ENCODE data around the gene RPL9. TPM values are rescaled to one million over a fixed set of nuclear protein-coding genes. Genes with fewer than 3 reads are reported as not detected.

Gene RPL9
- 816 and 2,873 TPM in 2 replicates for total RNA-seq

DNA sequence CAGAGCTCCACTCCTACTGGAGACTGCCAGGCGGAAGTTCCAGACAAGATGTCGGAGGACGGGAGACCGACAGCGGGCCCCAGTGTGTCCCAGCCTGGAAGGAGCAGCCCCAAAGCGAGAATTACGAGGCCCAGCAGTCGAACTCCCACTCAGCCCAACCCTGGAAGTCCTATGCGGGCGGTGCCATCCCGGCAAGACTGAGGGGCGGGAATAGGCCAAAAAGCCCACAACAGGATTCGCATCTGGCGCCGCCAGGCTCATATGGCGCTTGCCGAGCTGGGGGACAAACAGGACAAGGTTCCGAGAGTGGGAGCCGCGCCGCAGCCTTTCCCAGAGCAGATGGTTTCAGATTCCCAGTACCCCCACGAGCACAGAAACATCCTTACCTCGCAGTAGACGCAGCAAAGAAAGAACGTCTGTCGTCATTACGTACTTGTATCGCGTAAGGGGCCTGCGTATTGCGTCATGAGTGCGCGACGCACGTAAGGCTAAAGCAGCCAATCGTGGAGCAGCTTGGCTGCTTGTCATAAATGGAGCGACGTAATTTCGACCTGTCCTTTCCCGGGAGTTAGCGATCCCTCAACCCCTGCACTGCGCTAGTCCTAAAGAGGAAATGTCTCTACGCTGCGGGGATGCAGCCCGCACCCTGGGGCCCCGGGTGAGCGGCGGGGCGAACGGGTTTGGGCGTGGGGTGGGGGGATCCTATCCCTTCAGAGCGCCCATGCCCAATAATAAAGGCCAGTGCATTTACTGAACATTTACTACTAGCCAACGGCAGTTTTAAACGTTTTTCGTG, at the start of gene RPL9, which contains the start of gene LIAS:
RPL9 (minus strand) TSS at position 418 of the 796 bp plus-strand sequence. CDS start 483 bp downstream, outside the sequence.
LIAS (plus strand) TSS at position 552 of the 796 bp plus-strand sequence; CDS start at position 614, 62 bp downstream.

DNA sequence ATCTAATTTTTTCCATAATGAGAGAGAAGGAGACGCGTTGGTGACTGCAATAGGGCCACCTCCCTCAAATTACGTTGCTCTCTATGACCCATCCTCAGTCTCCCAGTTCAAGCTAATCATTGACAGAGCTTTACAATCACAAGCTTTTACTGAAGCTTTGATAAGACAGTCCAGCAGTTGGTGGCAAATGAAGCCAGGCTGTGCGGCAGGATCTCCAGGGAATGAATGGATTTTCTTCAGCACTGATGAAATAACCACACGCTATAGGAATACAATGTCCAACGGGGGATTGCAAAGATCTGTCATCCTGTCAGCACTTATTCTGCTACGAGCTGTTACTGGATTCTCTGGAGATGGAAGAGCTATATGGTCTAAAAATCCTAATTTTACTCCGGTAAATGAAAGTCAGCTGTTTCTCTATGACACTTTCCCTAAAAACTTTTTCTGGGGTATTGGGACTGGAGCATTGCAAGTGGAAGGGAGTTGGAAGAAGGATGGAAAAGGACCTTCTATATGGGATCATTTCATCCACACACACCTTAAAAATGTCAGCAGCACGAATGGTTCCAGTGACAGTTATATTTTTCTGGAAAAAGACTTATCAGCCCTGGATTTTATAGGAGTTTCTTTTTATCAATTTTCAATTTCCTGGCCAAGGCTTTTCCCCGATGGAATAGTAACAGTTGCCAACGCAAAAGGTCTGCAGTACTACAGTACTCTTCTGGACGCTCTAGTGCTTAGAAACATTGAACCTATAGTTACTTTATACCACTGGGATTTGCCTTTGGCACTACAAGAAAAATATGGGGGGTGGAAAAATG, 51.7 kb downstream of the RPL9 start, which contains the start of gene KLB:
KLB (plus strand) TSS at position 168 of the 821 bp plus-strand sequence; CDS start at position 188, 20 bp downstream.

Other genes starting within 250 kb of the RPL9 start
- 41.6 and 58.8 TPM in 2 replicates for gene RFC1, start 92.6 kb downstream of the RPL9 start, total RNA-seq
- gene KLB, start 52.0 kb downstream of the RPL9 start, total RNA-seq = not detected in 2 replicates
- 5.4 and 6.2 TPM in 2 replicates for gene LIAS, start 134 bp upstream of the RPL9 start, total RNA-seq
- 238 and 258 TPM in 2 replicates for gene UGDH, start 68.5 kb upstream of the RPL9 start, total RNA-seq
- gene SMIM14, start 179.9 kb upstream of the RPL9 start, total RNA-seq = 40.4 and 44.0 TPM in 2 replicates
- 17.2 and 29.8 TPM in 2 replicates for gene UBE2K, start 239.2 kb upstream of the RPL9 start, total RNA-seq

All from smooth muscle cell of the umbilical artery (primary cell).